Stimulated activated CD8-positive, alpha-beta memory T cell treated with anti-CD3 and anti-CD28 coated beads, Interleukin-4, amount 100 ng/mL, for 48 hours (primary cell): Measurements from ENCODE around the gene PDIA5.

ENCODE experiments used
- DNase-seq: peaks from one replicate; pipeline ENCODE4 v3.0.0-alpha.2; 2020

The PDIA5 gene

DNA sequence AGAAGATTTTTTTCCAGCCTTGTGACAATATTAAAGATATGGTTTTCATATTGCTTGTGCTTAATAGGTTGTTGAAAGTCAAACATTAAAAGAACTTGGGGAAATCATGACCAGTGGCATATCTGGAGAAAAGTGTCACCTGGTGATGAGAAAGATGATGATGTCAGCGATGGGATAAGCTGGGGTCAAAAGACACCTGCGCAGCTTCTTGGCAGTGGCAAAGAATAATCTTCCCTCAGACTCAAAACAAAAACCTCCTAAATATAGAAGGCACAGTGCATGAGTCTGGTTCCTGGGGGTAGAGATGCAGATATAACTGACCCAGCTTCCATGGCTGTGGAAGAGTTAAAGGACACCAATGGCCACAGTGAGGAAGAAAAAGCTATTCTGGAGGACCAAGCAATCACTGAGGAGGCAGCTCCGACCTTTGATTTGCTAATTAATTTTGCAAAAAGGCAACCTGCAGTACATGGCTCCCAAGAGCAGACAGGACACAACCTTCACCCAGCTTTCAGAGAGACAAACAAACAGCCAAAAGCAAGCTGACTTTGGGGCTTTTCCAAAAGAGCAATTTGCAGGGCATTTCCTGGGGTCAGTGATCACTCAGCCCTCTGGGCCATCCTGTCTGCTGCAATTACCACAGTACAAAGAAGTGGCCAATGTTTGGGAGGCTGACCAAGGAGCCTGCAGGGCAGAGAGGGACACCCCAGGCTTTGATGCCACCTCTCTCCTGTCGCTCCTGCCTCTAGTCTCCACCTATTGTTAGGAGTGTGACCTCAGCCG, 21.7 kb upstream of the PDIA5 start:
- DNase-seq, result no peak

DNA sequence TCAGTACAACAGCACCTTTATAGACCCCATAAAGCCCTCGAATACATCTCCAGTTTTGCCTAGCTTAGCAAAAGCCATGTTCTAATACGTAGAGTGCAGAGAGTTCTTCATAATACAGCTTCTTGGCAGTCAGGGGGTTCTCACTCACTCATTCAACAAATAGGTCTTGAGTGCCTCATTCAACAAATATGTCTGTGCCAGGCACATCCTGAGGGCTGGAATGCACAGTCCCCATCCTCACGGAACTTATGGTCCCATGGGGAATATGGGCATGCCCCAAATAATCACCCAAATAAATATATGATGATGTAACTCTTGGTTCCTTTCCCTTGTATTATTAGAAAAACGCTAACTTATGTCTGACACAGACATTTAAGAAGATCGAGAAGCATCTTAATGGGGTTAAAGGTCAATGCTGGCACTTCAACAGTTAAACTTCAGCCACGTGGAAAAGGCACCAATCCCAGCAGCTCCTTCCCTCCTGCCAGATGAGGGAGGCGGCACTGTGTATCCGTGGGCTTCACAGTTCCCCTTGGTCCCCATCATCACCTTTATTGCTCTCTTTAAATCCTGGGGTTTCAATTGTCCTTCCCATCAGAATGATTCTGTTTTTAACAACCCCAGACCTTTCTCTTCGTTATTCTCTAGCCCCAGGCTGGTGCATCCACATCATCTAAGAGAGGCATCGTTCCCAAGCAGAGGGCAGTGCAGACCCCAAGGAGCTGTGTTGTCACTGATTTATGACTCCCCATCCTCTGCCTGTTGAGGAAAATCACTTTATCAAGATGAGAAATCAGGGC, 20.4 kb upstream of the PDIA5 start:
- no peak for DNase-seq

DNA sequence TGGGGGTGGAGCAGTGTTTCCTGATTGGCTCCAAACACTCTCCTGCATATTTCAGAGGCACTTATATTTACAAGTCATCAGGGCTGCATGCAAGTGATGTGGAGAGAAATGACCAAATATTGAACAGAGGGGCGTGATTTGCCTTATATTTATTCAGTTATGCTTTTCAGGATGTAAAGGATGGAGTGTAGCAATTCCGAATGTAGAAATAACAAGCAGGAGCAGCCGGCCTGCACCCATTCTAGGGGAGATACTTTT, 19.8 kb upstream of the PDIA5 start:
- no peak for DNase-seq

DNA sequence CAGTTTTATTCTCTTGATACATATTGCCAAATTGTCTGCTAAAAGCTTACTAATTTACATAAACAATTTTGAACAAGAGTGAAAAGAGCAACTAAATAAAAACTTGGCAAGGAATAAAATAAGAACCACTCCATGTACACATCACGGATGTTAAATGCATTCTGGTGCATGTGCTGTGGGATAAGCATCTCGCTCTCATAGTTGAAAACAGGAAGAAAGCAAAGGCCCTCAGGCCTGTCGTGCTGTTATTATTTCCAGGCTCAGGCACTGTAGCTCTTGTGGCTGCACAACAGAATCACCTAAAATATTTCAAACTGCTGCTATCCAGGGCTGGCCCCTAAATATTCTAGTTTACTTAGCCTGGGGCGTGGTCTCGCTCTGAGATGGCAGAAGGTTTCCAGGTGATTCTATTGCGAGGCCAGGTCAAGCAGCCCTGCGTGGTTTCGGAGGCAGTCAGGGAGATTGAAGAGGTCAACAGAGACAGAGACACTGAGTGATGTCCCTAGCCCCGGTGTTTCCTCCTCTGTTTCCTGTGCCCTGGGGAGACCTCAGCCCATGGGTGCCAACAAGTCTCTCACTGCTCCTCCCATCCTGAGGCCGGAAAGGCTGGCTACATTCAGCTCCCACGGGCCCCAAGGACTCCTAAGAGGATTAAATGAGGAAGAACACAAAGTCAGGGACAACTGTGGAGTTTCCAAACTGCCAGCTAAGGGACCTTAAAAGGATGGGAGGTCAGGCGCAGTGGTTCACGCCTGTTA, 18.2 kb upstream of the PDIA5 start:
- DNase-seq, result no peak

DNA sequence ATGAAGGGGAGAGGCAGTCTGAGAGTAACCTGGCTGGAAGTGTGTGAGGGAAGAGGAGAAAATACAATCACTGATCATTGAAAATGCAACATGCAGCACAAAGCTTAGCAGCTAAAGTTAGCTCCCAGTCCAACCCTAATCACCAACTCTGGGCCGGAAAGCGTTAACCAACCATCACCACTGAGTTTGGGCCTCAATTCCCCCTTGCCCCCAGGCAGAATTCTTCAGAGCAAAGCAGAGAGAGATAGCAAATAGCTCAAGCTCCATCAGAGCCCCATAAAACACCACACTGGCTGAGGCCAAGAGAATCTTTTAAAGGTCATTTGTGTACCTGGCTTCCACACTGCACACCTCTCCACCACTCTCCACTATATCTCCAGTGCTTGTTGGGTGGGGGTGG, 16.2 kb upstream of the PDIA5 start:
- DNase-seq, result no peak

DNA sequence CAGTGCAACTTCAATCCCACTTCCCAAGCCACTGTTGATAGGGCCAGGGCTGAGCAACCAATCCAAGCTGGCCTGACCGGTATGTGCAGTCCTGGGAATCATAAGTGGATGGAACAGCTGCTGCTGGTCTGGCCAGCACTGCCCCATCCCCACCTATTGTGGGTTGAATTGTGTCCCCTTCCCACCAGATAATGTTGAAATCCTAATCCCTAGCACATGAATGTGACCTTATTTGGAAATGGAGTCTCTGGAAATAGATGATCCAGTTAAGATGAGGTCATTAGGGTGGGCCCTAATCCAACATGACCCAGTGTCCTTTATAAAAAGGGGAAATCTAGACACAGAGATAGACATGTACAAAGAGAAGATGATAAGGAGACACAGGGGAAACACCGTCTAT, 13.7 kb upstream of the PDIA5 start:
- no peak for DNase-seq

DNA sequence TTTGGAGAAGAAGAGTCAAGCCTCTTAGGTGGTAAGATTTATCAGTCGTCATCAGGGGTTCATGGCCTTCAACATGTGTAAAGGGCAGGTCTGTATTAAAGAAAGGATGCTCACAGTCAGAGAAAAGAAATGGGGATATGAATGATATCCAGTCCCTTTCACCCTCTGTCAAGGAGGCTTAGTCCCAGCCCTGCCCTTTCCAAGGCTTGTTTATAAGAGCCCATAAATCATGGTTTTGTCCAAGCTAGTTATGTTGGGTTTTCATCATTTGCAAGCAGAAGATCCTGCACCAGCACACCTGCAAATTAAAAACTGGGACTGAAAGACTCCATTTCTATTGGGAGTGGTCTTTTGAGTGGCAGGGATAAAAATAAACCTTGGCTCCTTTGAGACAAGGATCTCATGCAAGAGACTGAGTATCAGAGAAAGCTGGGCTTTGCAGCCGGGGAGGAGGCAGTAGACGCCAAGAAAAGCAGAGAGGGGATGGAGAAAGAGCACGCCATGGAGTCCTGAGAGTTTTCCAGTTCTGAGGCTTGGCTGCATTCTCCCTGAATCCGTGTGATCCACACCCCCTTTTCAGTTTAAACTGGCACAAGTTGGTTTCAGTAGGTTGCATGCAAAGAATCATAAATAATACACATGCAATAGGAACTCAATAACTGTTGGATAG, 12.6 kb upstream of the PDIA5 start:
- DNase-seq, result no peak

DNA sequence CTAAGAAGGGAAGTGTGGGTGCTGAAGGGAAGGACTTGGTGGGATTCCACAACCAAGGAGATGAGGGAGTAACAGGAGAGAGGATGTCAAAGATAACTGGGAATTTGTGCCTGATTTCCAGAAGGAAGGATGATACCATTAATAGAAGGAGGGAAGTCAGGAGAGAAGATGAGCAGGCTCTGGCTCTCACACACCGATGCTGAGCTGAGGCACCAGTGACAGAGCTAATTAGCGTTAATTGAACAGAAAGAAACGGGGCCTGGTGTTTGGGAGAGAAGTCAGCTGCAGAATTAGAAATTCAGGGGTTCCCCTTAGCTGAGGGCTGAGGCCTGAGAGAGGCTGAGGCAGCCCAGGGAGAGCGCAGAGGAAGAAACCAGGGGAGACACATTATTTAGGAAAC, 11.9 kb upstream of the PDIA5 start:
- DNase-seq, result no peak

DNA sequence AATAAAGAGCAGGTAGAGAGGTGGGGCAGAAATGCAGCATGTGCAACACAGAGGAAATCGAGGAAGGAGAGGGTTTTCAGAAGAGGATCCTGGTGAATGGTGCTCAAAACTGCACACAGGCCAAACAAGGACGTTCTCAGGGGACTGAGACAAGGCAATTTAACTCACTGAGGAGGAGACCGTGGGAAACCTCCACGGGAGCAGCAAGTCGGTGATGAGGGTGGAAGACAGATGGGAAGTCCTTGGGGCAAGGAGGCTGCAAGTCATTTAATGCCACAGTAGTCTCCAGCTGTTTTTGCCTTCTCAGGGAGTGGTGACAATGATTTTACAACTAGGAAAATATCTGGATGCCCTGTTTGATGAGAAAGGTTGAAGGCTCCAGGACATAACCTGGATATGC, 11.5 kb upstream of the PDIA5 start:
- DNase-seq, result no peak

DNA sequence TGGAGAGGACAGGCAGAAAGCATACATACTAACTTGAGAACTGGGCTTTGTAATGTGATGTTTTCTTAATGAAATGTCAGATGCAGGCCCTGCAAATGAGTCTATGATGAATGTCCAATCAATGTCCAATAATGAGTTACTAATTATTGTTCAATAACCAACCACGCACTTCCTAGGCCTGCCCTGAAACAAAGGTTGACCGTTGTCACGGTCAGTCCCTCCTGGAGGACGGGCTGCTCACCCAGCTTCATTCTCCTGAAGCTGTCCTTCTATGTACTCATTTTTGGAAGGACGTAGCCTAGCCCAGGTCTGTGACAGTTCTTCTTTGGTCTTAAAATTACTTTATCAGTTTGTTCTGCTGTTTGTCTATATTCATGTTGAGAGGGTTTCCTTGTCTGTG, 8.3 kb upstream of the PDIA5 start:
- DNase-seq, result no peak

- no peak for DNase-seq
Measured at GRCh38 chr3:123060054-123060453, 6.8 kb upstream of the PDIA5 start.

- DNase-seq, result no peak
Measured at GRCh38 chr3:123061856-123062255, 5.0 kb upstream of the PDIA5 start.

GRCh38 chr3:123063034-123063433, 3.8 kb upstream of the PDIA5 start:
- DNase-seq, result no peak

DNA sequence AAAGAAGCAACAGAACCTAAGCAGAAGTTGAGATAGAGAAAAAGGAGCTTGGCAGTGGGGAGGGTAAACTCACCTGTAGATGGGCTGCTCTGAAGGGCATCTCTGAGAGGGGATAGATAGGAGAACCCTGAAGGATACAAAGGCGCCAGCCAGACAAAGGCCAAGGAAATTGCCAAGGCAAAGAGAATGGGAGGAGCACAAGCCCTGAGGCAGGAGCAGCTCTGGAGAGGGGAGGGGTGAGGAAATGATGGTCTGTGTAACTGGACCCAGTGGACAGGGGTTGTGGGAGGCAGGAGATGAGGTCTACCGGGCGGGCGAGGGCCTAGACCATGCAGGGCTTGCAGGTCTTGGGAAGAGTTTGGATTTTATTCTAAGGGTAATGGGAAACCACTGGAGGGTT, 2.3 kb upstream of the PDIA5 start:
- no peak for DNase-seq

DNA sequence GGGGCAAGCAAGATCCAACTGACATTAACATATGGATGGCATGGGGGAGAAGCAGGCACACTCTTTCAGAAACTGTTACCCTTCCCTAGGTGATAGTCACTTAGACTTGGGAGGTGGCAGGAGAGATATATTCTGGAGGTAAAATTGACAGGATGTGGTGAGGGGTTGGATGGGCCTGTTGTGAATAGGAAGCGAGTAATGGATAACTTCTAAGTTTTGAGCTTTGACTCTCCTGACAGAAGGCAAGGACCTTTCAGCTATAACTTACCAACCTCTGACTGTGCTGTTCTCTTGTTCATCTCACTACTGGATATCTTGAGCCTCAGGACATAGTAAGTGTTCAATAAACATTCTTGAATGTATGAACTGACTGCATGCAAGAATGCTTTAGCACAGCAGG, 1.9 kb upstream of the PDIA5 start:
- no peak for DNase-seq

DNA sequence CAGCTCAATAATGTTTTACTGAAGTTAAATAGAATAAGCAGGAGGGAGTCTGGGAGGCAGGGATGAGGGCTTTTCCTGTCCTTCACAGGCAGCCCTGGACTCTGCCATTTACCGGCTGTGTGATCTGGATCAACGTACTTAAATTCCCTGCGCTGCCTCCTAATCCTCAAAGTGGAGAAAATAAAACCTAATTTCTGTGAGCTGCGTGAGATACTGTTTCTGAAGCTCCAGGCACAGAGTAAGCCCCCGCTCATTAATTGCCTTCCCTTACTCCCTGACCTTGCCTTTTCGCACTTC, 278 bp upstream of the PDIA5 start:
- DNase-seq, result no peak

- DNase-seq, result no peak
Measured at GRCh38 chr3:123067689-123068600, 1.1 kb downstream of the PDIA5 start.

- no peak for DNase-seq
Measured at GRCh38 chr3:123068601-123069381, 2.0 kb downstream of the PDIA5 start.

DNA sequence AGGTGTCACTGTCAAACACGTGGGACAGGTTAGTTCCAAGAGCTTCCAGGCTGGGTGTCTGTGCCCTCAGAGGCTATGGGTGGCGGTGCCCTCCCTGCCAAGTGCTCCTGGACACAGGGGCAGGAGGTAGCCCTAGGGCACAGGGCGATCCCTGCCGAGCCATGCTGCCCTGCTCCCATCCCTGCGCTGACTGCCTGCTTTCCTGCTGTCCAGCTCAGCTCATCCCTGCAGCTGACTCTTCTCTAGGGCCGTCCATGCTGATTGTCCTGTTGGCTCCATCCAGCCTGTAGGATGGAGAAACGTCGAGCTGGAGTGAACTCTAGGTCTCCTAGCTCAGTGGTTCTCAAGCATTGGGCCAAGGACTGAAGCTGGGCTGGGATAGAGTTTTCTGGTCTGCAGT, 3.7 kb downstream of the PDIA5 start:
- no peak for DNase-seq

DNA sequence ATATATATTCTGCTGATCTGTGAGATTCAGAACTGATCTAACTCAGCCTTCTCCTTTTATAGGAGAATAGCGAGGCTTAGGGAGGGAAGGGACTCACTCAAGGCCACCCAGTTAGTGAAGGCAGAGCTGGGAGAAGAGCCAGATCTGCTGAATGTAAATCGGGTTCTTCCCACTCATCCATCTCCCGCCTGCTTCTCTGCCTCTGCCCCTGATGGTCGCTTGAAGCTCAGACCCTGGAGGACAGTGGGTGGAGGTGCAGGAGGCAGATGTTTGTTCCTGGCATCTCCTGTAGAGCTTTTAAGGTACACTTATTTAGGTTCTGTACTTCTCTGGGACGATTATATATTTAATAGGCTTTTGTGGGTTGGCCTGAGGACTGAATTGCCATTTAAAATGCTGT, 4.3 kb downstream of the PDIA5 start:
- DNase-seq, result no peak

- DNase-seq, result no peak
Measured at GRCh38 chr3:123071581-123071980, 4.8 kb downstream of the PDIA5 start.

- no peak for DNase-seq
Measured at GRCh38 chr3:123072152-123072551, 5.3 kb downstream of the PDIA5 start.
